Thoracic aorta (tissue), 2 donors: ENCODE data around the gene GALNT2. TPM values are rescaled to one million over a fixed set of nuclear protein-coding genes. Genes with fewer than 3 reads are reported as not detected.

Experiments
- ATAC-seq: fragments of 150-250 bp; one replicate; pipeline ENCODE4 v1.8.0; 2017; ENCODE audit warnings: low read depth; ENCODE audit not compliant: insufficient number of reproducible peaks, low FRiP score
- DNase-seq: peaks from one replicate; pipeline ENCODE4 v3.0.0-alpha.2; 2020; ENCODE audit warnings: low spot score
- H3K27ac ChIP-seq, 2 donors: fragments of 200-600 bp; sonication (generic); 1 replicate in 1 of 2; 2 replicates in 1 of 2; pipeline ENCODE4 v1.5.1; 2016; ENCODE audit warnings: mild to moderate bottlenecking in 2 of 2, moderate library complexity in 2 of 2
- H3K27me3 ChIP-seq: fragments of 200-600 bp; sonication (generic); replicated peaks from 2 replicates; pipeline ENCODE4 v1.6.0; 2016; ENCODE audit warnings: mild to moderate bottlenecking; ENCODE audit not compliant: insufficient read depth
- H3K36me3 ChIP-seq: fragments of 200-600 bp; sonication (generic); one replicate; pipeline ENCODE4 v1.5.1; 2016
- H3K4me1 ChIP-seq, 2 donors: fragments of 200-600 bp; sonication (generic); 1 replicate in 1 of 2; 2 replicates in 1 of 2; pipeline versions ENCODE4 v1.5.1 to v1.6.0; 2016; ENCODE audit warnings: low read depth in 2 of 2, mild to moderate bottlenecking in 1 of 2; ENCODE audit not compliant: control insufficient read depth in 1 of 2
- H3K4me3 ChIP-seq: fragments of 200-600 bp; sonication (generic); 2 replicates; pipeline ENCODE4 v1.5.1; 2016; ENCODE audit warnings: mild to moderate bottlenecking
- H3K9me3 ChIP-seq: fragments of 200-600 bp; sonication (generic); 2 replicates; pipeline ENCODE4 v1.5.1; 2016
- total RNA-seq, 2 donors: library from RNA; depleted of rRNA; stranded (reverse); fragments of >200 nt; gene quantifications; one replicate each; pipeline versions ENCODE4 v1.1.0 to v1.2.3, GENCODE V29; 2016
- TF ChIP-seq, protein P1 (sequence below): fragments of 200-600 bp; sonication (generic); IDR thresholded peaks from one replicate; pipeline ENCODE4 v1.5.1; 2019; ENCODE audit warnings: antibody characterized with exemption

Gene GALNT2
- total RNA-seq, 2 donors from 2014 or later, result 113 to 148 TPM

DNA sequence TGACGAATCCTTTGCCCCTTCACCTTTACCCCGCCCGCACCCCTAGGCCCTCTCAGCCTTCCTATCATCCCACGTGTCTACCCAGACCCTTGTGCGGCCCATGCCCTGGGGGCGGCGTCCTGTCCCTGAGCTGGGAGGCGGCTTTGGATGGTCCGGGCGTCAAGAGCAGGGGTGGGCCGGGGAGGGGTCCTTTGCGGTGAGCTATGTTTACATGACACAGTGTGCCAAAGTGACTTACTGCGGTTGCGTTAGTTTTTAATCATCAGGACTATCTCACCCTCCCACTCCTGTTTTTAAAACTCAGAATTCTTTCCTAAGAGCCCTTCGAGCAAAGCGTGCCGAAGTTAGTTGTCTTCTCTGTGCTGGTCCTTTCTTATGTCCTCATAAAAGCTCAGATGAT is 214.5 kb downstream of the GALNT2 start:
- TF ChIP-seq, protein P1, sequence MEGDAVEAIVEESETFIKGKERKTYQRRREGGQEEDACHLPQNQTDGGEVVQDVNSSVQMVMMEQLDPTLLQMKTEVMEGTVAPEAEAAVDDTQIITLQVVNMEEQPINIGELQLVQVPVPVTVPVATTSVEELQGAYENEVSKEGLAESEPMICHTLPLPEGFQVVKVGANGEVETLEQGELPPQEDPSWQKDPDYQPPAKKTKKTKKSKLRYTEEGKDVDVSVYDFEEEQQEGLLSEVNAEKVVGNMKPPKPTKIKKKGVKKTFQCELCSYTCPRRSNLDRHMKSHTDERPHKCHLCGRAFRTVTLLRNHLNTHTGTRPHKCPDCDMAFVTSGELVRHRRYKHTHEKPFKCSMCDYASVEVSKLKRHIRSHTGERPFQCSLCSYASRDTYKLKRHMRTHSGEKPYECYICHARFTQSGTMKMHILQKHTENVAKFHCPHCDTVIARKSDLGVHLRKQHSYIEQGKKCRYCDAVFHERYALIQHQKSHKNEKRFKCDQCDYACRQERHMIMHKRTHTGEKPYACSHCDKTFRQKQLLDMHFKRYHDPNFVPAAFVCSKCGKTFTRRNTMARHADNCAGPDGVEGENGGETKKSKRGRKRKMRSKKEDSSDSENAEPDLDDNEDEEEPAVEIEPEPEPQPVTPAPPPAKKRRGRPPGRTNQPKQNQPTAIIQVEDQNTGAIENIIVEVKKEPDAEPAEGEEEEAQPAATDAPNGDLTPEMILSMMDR, result no peak
- DNase-seq (no peak), ATAC-seq (no peak)
- H3K4me1 ChIP-seq, result peaks cover 0 to 12% of the 10 kb centered on the region in 2 donors
- peaks cover 39% of the 10 kb centered on the region for H3K36me3 ChIP-seq
- H3K27me3 ChIP-seq, result no peaks in the 10 kb centered on the region
- no peak overlapping the region for H3K27ac ChIP-seq
- H3K9me3 ChIP-seq, result no peaks in the 10 kb centered on the region
- H3K4me3 ChIP-seq, result no peak overlapping the region

GRCh38 chr1:230282157-230282556 is 215.1 kb downstream of the GALNT2 start:
- H3K27me3 ChIP-seq, result no peaks in the 10 kb centered on the region
- ATAC-seq (no peak), DNase-seq (no peak)
- no peak overlapping the region for H3K4me3 ChIP-seq
- H3K27ac ChIP-seq, result no peak overlapping the region
- H3K4me1 ChIP-seq, result peaks cover 0 to 8% of the 10 kb centered on the region in 2 donors
- TF ChIP-seq, protein P1, result no peak
- no peaks in the 10 kb centered on the region for H3K9me3 ChIP-seq
- peaks cover 37% of the 10 kb centered on the region for H3K36me3 ChIP-seq

- Histone ChIP-seq H3K27ac (no peak overlapping the region), H3K36me3 (peaks cover 33% of the 10 kb centered on the region)
- no peak for ATAC-seq
These were observed 216.6 kb downstream of the GALNT2 start for GRCh38 chr1:230283678-230284077.

GRCh38 chr1:230284891-230285290 is 217.9 kb downstream of the GALNT2 start:
- H3K4me1 ChIP-seq, result no peaks in the 10 kb centered on the region
- H3K27me3 ChIP-seq, result no peaks in the 10 kb centered on the region
- no peaks in the 10 kb centered on the region for H3K9me3 ChIP-seq
- TF ChIP-seq, protein P1, result no peak
- peaks cover 21% of the 10 kb centered on the region for H3K36me3 ChIP-seq
- no peak overlapping the region for H3K27ac ChIP-seq
- ATAC-seq (no peak), DNase-seq (no peak)
- no peak overlapping the region for H3K4me3 ChIP-seq

More at GRCh38 chr1:230283678-230284077, 216.6 kb downstream of the GALNT2 start:
- DNase-seq, result no peak
- TF ChIP-seq, protein P1, result no peak
- Histone ChIP-seq H3K4me3 (no peak overlapping the region), H3K27me3 (no peaks in the 10 kb centered on the region), H3K9me3 (no peaks in the 10 kb centered on the region), H3K4me1 (no peaks in the 10 kb centered on the region)

DNA sequence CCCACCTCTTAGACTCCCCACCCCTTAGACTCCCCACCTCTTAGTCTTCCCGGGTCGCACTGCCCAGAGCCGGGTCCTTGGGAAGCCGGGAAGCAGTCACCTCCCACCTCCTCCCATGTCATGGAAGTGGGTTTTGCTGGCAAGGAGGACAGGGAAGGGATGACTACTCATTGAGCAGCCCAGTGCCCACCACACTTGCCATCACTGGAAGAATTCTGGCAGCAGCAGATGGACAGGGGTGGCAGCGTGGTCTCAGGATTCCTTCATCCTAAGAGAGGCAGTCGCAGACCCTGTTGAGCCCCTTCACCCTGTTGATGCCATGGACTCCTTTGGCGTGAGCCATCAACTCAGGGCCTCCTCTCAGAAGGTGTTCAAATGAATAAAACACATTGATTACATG is 218.3 kb downstream of the GALNT2 start:
- TF ChIP-seq, protein P1, result no peak
- Histone ChIP-seq H3K27ac (no peak overlapping the region), H3K36me3 (peaks cover 16% of the 10 kb centered on the region), H3K4me1 (no peaks in the 10 kb centered on the region), H3K9me3 (no peaks in the 10 kb centered on the region), H3K27me3 (no peaks in the 10 kb centered on the region), H3K4me3 (no peak overlapping the region)
- ATAC-seq (no peak), DNase-seq (no peak)
